Sigmoid colon (tissue), 7 donors: ENCODE results near the gene ARF1. TPM values are rescaled to one million over a fixed set of nuclear protein-coding genes. Genes with fewer than 3 reads are reported as not detected.

ENCODE experiments used
- DNase-seq: peaks from one replicate; pipeline ENCODE4 v3.0.0-alpha.2; 2019
- H3K27ac ChIP-seq, 4 donors: fragments of 200-600 bp; sonication (generic); one replicate each; pipeline ENCODE4 v1.5.1; 2016 to 2019; ENCODE audit warnings: mild to moderate bottlenecking in 1 of 4
- H3K27me3 ChIP-seq, 3 donors: fragments of 200-600 bp; sonication (generic); one replicate each; pipeline ENCODE4 v1.5.1; 2019; ENCODE audit warnings: mild to moderate bottlenecking in 1 of 3
- H3K36me3 ChIP-seq, 4 donors: fragments of 200-600 bp; sonication (generic); one replicate each; pipeline ENCODE4 v1.5.1; 2016 to 2019
- H3K4me1 ChIP-seq, 4 donors: fragments of 200-600 bp; sonication (generic); one replicate each; pipeline ENCODE4 v1.5.1; 2017 to 2019
- H3K4me3 ChIP-seq, 4 donors: fragments of 200-600 bp; sonication (generic); one replicate each; pipeline ENCODE4 v1.5.1; 2017 to 2019; ENCODE audit warnings: mild to moderate bottlenecking in 2 of 4, moderate library complexity in 1 of 4
- H3K9me3 ChIP-seq, 4 donors: fragments of 200-600 bp in 3 of 4; sonication (generic) in 3 of 4; one replicate each; pipeline versions ENCODE4 v1.5.1 to v1.6.1; 2013 to 2019
- EP300 ChIP-seq, 4 donors: sonication (generic); formaldehyde crosslinking; IDR thresholded peaks; one replicate each; pipeline ENCODE4 v1.6.1; 2017; ENCODE audit warnings: antibody characterized with exemption in 4 of 4
- POLR2A ChIP-seq, 2 donors: fragments of 450-650 bp; IDR thresholded peaks; one replicate each; pipeline ENCODE4 v1.6.1; 2016; ENCODE audit warnings: antibody characterized with exemption in 2 of 2, mild to moderate bottlenecking in 2 of 2, moderate library complexity in 2 of 2
- POLR2AphosphoS5 ChIP-seq, 4 donors: sonication (generic); formaldehyde crosslinking; IDR thresholded peaks; one replicate each; pipeline ENCODE4 v1.6.1; 2017; ENCODE audit warnings: antibody characterized with exemption in 4 of 4
- WGBS, 2 donors: extraction: QIAGEN DNeasy Blood & Tissue Kit; methylation state at CpG; one replicate each; pipeline ENCODE4 v1.1.7; 2013; 5-methylcytosine and 5-hydroxymethylcytosine counted together
- intact Hi-C: fragments of 100-400 bp; cut with DNase I; formaldehyde crosslinking; loops from one replicate; pipeline ENCODE4 v1.15.1; 2023
- polyA plus RNA-seq, 3 donors: library from polyadenylated mRNA; stranded (reverse); fragments of 200-250 nt; gene quantifications; one replicate each; pipeline ENCODE4 v1.2.3, GENCODE V29; 2013
- total RNA-seq, 4 donors: library from RNA; depleted of rRNA; stranded (reverse); fragments of >200 nt; gene quantifications; one replicate each; pipeline ENCODE4 v1.1.0, GENCODE V29; 2016
- TF ChIP-seq, protein P1 (sequence below), 4 experiments: fragments of 450-650 bp in 3 of 4; fragments of 200-600 bp in 1 of 4; IDR thresholded peaks; one replicate each; pipeline ENCODE4 v1.5.1; 2016 to 2019; ENCODE audit warnings: antibody characterized with exemption in 4 of 4, mild to moderate bottlenecking in 3 of 4, moderate library complexity in 2 of 4
- donor health status: healthy with polysubstance abuse.
- donor health status: Bipolar disorder and iron deficiency.
- donor health status: healthy.

Gene ARF1
- total and polyA plus RNA-seq, 7 donors, result 212 to 482 (median 250) TPM

DNA sequence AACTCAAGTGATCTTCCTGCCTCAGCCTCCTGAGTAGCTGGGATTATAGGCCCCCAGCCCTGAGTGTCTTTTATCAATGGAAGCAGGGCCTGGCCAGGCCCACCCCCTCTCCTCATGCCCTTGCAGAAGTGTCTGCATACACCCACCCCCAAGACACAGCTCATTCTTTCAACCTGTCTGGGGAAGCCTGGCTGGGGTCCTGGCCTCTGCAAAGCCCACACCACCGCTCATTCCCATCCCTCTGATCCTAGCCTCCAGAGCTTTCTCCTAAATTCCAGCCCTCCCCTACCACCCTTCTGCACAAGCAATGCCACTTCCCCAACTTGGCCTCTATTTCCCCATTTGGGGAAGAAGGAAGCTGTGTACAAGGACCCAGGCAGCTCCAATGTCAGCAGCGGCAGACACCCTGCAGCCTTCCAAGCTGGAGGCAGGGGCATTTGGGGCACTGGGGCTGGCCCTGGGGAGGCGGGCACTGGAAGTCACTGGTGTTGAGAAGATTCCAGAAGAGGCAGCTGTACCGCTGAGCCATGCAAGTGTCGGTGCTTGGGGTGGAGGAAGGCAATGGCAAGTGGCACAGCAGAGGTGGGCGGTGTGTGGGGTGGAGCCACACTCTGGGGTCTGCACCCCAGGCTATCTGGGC lies 33.7 kb upstream of the ARF1 start:
- Histone ChIP-seq H3K27me3 (peaks cover 0 to 17% (median 0%) of the 10 kb centered on the region in 3 donors), H3K4me1 (no peaks in the 10 kb centered on the region), H3K4me3 (no peak overlapping the region), H3K9me3 (no peaks in the 10 kb centered on the region), H3K27ac (no peak overlapping the region), H3K36me3 (no peaks in the 10 kb centered on the region)
- TF ChIP-seq, protein P1, sequence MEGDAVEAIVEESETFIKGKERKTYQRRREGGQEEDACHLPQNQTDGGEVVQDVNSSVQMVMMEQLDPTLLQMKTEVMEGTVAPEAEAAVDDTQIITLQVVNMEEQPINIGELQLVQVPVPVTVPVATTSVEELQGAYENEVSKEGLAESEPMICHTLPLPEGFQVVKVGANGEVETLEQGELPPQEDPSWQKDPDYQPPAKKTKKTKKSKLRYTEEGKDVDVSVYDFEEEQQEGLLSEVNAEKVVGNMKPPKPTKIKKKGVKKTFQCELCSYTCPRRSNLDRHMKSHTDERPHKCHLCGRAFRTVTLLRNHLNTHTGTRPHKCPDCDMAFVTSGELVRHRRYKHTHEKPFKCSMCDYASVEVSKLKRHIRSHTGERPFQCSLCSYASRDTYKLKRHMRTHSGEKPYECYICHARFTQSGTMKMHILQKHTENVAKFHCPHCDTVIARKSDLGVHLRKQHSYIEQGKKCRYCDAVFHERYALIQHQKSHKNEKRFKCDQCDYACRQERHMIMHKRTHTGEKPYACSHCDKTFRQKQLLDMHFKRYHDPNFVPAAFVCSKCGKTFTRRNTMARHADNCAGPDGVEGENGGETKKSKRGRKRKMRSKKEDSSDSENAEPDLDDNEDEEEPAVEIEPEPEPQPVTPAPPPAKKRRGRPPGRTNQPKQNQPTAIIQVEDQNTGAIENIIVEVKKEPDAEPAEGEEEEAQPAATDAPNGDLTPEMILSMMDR (IDR thresholded peaks at IDR 0.05), result no peak
- TF ChIP-seq POLR2A (IDR thresholded peaks at IDR 0.05), result no peak
- TF ChIP-seq EP300 (IDR thresholded peaks at IDR 0.05), result no peak
- TF ChIP-seq POLR2AphosphoS5 (IDR thresholded peaks at IDR 0.05), result no peak
- intact Hi-C loops, result no loop called here
- DNase-seq, result no peak
- WGBS, 2 donors, result 80 to 90% methylated on average over 6 of the region's 6 CpGs

DNA sequence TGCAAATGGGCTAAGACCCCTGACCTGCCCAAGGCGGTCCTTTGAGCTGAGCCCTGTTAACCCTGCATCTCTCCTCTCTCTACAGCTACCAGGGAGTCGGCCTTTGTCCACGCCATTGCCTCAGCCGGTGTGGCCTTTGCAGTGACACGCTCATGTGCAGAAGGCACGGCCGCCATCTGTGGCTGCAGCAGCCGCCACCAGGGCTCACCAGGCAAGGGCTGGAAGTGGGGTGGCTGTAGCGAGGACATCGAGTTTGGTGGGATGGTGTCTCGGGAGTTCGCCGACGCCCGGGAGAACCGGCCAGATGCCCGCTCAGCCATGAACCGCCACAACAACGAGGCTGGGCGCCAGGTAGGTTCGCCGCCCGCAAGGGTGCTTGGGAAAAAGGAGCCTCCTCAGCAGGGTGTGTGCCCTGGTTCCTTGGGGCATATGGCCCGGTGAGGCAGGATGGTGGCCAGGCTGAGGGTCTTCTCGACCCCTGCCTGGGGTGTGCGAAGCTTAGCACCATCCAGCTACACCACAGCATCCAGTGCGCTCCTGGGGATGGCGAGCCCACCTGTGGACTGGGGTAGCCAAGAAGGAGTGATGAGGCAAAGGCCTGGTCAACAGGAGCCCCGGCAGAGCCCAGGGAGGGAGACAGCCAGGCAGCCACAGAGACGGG lies 31.8 kb upstream of the ARF1 start:
- Histone ChIP-seq H3K27ac (no peak overlapping the region), H3K4me3 (no peak overlapping the region), H3K4me1 (no peaks in the 10 kb centered on the region), H3K27me3 (peaks cover 0 to 28% (median 0%) of the 10 kb centered on the region in 3 donors), H3K36me3 (no peaks in the 10 kb centered on the region), H3K9me3 (no peaks in the 10 kb centered on the region)
- no peak for TF ChIP-seq POLR2AphosphoS5 (IDR thresholded peaks at IDR 0.05)
- TF ChIP-seq, protein P1 (IDR thresholded peaks at IDR 0.05), result no peak
- no peak for TF ChIP-seq POLR2A (IDR thresholded peaks at IDR 0.05)
- TF ChIP-seq EP300 (IDR thresholded peaks at IDR 0.05), result no peak
- no peak for DNase-seq
- WGBS, 2 donors, result 92 to 93% methylated on average over 30 of the region's 30 CpGs
- intact Hi-C loops, result no loop called here

DNA sequence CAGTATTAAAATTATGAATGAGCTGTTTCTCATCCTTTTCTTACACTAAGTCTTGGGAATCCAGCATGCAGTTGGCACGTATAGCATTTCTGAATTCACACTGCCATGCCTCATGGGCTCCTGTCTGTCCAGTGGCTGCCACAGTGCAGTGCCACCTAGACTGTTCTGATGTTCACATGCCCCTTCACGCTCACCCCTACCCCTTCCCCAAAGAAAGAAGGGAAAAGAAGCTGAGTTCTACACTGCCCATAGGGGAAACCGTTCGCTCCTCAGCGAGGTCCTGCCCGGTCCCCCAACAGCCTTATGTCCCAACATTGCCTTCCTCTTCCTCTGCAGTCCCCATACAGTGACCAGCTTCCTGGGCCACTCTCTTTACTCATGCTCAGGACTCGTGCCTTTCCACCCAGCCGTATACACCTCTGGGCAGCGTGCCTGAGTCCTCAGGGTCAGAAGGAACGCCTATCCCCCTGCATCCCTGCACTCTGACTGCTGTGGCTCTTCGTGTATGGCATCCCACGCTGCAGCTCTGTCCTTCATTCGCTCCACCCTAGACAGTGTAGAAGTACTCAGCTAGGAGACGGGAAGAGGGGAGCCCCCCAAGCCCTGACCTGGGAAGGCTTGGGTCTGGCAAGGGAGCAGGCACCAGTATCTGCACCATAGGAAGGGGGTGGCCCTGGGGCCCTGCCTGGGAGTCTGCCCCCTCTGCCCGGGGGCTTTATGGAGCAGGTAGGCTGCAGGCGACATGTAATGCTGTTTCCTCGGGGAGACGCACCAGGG lies 24.1 kb upstream of the ARF1 start:
- H3K4me1 ChIP-seq, result peaks cover 0 to 22% (median 16%) of the 10 kb centered on the region in 4 donors
- intact Hi-C loops, result no loop called here
- no peaks in the 10 kb centered on the region for H3K9me3 ChIP-seq
- H3K4me3 ChIP-seq, result no peak overlapping the region
- H3K36me3 ChIP-seq, result no peaks in the 10 kb centered on the region
- WGBS, 2 donors, result 48 to 55% methylated on average over 18 of the region's 18 CpGs
- TF ChIP-seq POLR2A (IDR thresholded peaks at IDR 0.05) (no peak), EP300 (IDR thresholded peaks at IDR 0.05) (no peak), POLR2AphosphoS5 (IDR thresholded peaks at IDR 0.05) (no peak)
- TF ChIP-seq, protein P1 (IDR thresholded peaks at IDR 0.05), result no peak
- H3K27ac ChIP-seq, result no peak overlapping the region
- DNase-seq, result no peak
- peaks cover 25 to 80% (median 53%) of the 10 kb centered on the region in 3 donors for H3K27me3 ChIP-seq

DNA sequence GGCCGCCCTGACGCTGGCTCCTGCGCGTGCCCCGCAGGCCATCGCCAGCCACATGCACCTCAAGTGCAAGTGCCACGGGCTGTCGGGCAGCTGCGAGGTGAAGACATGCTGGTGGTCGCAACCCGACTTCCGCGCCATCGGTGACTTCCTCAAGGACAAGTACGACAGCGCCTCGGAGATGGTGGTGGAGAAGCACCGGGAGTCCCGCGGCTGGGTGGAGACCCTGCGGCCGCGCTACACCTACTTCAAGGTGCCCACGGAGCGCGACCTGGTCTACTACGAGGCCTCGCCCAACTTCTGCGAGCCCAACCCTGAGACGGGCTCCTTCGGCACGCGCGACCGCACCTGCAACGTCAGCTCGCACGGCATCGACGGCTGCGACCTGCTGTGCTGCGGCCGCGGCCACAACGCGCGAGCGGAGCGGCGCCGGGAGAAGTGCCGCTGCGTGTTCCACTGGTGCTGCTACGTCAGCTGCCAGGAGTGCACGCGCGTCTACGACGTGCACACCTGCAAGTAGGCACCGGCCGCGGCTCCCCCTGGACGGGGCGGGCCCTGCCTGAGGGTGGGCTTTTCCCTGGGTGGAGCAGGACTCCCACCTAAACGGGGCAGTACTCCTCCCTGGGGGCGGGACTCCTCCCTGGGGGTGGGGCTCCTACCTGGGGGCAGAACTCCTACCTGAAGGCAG lies 23.4 kb upstream of the ARF1 start:
- 4 to 10% methylated on average over 66 of the region's 66 CpGs for WGBS, 2 donors
- TF ChIP-seq POLR2A (IDR thresholded peaks at IDR 0.05), result no peak
- TF ChIP-seq, protein P1 (IDR thresholded peaks at IDR 0.05), result no peak
- Histone ChIP-seq H3K9me3 (no peaks in the 10 kb centered on the region), H3K4me1 (peaks cover 0 to 22% (median 16%) of the 10 kb centered on the region in 4 donors), H3K4me3 (no peak overlapping the region), H3K27ac (no peak overlapping the region), H3K36me3 (no peaks in the 10 kb centered on the region), H3K27me3 (peaks cover 25 to 80% (median 60%) of the 10 kb centered on the region in 3 donors)
- intact Hi-C loops, result no loop called here
- no peak for DNase-seq
